HepG2 (cell line): ENCODE data around the gene ALG14.

Experiments
- BRD4 ChIP-seq: sonication (generic); formaldehyde crosslinking; IDR thresholded peaks from 2 replicates; pipeline ENCODE4 v1.4.0; 2020; ENCODE audit warnings: missing genetic modification reagents
- CTCF ChIP-seq: sonication (generic); formaldehyde crosslinking; IDR thresholded peaks from 2 replicates; pipeline ENCODE4 v1.5.0; 2020; ENCODE audit warnings: mild to moderate bottlenecking, missing genetic modification reagents, moderate library complexity
- POLR2A ChIP-seq, 2 experiments: IDR thresholded peaks; 2 replicates each; pipeline ENCODE4 v1.6.1; 2011; ENCODE audit warnings: low read depth in 2 of 2, low read length in 2 of 2, mild to moderate bottlenecking in 1 of 2, moderate library complexity in 1 of 2; ENCODE audit not compliant: insufficient read depth in 1 of 2
- POLR2AphosphoS5 ChIP-seq: IDR thresholded peaks from 2 replicates; pipeline ENCODE4 v1.6.1; 2012; ENCODE audit warnings: low read depth, low read length
- TAF1 ChIP-seq: sonication (generic); formaldehyde crosslinking; IDR thresholded peaks from 2 replicates; pipeline ENCODE4 v1.4.0; 2020; ENCODE audit warnings: missing genetic modification reagents
- ZNF512 ChIP-seq: sonication (generic); formaldehyde crosslinking; IDR thresholded peaks from 2 replicates; pipeline ENCODE4 v1.4.0; 2020; ENCODE audit warnings: mild to moderate bottlenecking, missing genetic modification reagents
- ZNF672 ChIP-seq: sonication (generic); formaldehyde crosslinking; IDR thresholded peaks from 2 replicates; pipeline ENCODE4 v1.8.1; 2022; ENCODE audit warnings: missing genetic modification reagents

GRCh38 chr1:95022644-95022926 lies 50.2 kb downstream of the ALG14 start:
- TF ChIP-seq POLR2A (IDR thresholded peaks at IDR 0.05; ENCODE audit: insufficient read depth in 1 of 2, low read depth in 2 of 2, low read length in 2 of 2) (no peak), CTCF (no peak), POLR2AphosphoS5 (no peak), ZNF672 (CRISPR knock-in tag) (no peak), TAF1 (no peak), BRD4 (CRISPR knock-in tag) (no peak), ZNF512 (CRISPR knock-in tag) (no peak)
